Right lobe of liver (tissue), 6 donors: ENCODE measurements around the gene GNAT3. TPM values are rescaled to one million over a fixed set of nuclear protein-coding genes. Genes with fewer than 3 reads are reported as not detected.
A peak's percentile ranks its signal among the peaks of the same experiment; 100 is the strongest.

Experiments used
- ATAC-seq, 4 donors: fragments of 200-7000 bp; cut with Tn5 transposase; one replicate each; pipeline ENCODE4 v1.9.1; 2020; ENCODE audit warnings: mild to moderate bottlenecking in 4 of 4, moderate library complexity in 4 of 4
- DNase-seq, 3 donors: peaks; one replicate each; pipeline ENCODE4 v3.0.0-alpha.2; 2020
- H3K27ac ChIP-seq, 3 donors: fragments of 200-600 bp; one replicate each; pipeline ENCODE4 v1.8.0; 2022
- H3K27me3 ChIP-seq, 2 donors: fragments of 200-600 bp; one replicate each; pipeline ENCODE4 v1.8.0; 2022
- H3K36me3 ChIP-seq, 4 donors: fragments of 200-600 bp; sonication (generic) in 1 of 4; one replicate each; pipeline versions ENCODE4 v1.5.1 to v1.8.0; 2017 to 2022; ENCODE audit warnings: control low read depth in 1 of 4
- H3K4me1 ChIP-seq, 4 donors: fragments of 200-600 bp; sonication (generic) in 1 of 4; one replicate each; pipeline versions ENCODE4 v1.5.1 to v1.8.0; 2017 to 2022; ENCODE audit warnings: control low read depth in 1 of 4
- H3K4me3 ChIP-seq, 3 donors: fragments of 200-600 bp; one replicate each; pipeline ENCODE4 v1.8.0; 2022
- H3K9me3 ChIP-seq, 4 donors: fragments of 200-600 bp; sonication (generic) in 1 of 4; one replicate each; pipeline versions ENCODE4 v1.5.1 to v1.8.0; 2017 to 2022; ENCODE audit warnings: control low read depth in 1 of 4
- POLR2A ChIP-seq: fragments of 450-650 bp; IDR thresholded peaks from one replicate; pipeline ENCODE4 v1.6.1; 2017; ENCODE audit warnings: antibody characterized with exemption, mild to moderate bottlenecking
- WGBS: methylation state at CpG from one replicate; pipeline ENCODE4 v1.1.6; 2018; ENCODE audit warnings: low coverage, low lambda C conversion rate; ENCODE audit not compliant: insufficient coverage; ENCODE audit errors: missing lambda C conversion rate; 5-methylcytosine and 5-hydroxymethylcytosine counted together
- intact Hi-C, 2 donors: fragments of 100-400 bp; cut with DNase I; formaldehyde crosslinking; loops; one replicate each; pipeline versions ENCODE4 v1.11.2 to v1.14.1; 2022
- total RNA-seq, 6 experiments: library from RNA; depleted of rRNA in 2 of 6; stranded (reverse); fragments of >200 nt in 2 of 6; fragmentation: NEBNext Ultra II Directional in 3 of 6; extraction: Animal tissue kit (Norgen Biotek cat#: 25700) in 3 of 6; gene quantifications; one replicate each; pipeline versions ENCODE4 v1.1.0 to v1.2.4, GENCODE V29; 2016 to 2023
- TF ChIP-seq, protein P1 (sequence below), 4 donors: fragments of 200-600 bp in 3 of 4; fragments of 450-650 bp in 1 of 4; IDR thresholded peaks; one replicate each; pipeline versions ENCODE4 v1.5.1 to v1.8.0; 2016 to 2022; ENCODE audit warnings: antibody characterized with exemption in 4 of 4, mild to moderate bottlenecking in 2 of 4
- donor health status: DM: no; HTN: yes; CAD: no.
- donor health status: DM: no; HTN: no; CAD: no.
- donor health status: DM: no; HTN: no; CAD: no.
- donor health status: DM: no; HTN: yes; CAD: no.
- donor health status: DM: no; HTN: yes; CAD: no.

GNAT3 gene
- total RNA-seq, 6 experiments from 2014 or later, result not detected

GRCh38 chr7:80548840-80549530 is 37.1 kb upstream of the GNAT3 start:
- H3K27me3 ChIP-seq, result no peaks in the 10 kb centered on the region
- peak; percentile 19 to 70 (median 49) for ATAC-seq
- no peaks in the 10 kb centered on the region for H3K4me1 ChIP-seq
- TF ChIP-seq POLR2A, result no peak
- TF ChIP-seq, protein P1, sequence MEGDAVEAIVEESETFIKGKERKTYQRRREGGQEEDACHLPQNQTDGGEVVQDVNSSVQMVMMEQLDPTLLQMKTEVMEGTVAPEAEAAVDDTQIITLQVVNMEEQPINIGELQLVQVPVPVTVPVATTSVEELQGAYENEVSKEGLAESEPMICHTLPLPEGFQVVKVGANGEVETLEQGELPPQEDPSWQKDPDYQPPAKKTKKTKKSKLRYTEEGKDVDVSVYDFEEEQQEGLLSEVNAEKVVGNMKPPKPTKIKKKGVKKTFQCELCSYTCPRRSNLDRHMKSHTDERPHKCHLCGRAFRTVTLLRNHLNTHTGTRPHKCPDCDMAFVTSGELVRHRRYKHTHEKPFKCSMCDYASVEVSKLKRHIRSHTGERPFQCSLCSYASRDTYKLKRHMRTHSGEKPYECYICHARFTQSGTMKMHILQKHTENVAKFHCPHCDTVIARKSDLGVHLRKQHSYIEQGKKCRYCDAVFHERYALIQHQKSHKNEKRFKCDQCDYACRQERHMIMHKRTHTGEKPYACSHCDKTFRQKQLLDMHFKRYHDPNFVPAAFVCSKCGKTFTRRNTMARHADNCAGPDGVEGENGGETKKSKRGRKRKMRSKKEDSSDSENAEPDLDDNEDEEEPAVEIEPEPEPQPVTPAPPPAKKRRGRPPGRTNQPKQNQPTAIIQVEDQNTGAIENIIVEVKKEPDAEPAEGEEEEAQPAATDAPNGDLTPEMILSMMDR (IDR thresholded peaks at IDR 0.05), result no peak
- no peaks in the 10 kb centered on the region for H3K9me3 ChIP-seq
- H3K4me3 ChIP-seq, result no peak overlapping the region
- intact Hi-C loops, result no loop called here
- no peak overlapping the region for H3K27ac ChIP-seq
- no peaks in the 10 kb centered on the region for H3K36me3 ChIP-seq
- no peak for DNase-seq

- Histone ChIP-seq H3K36me3 (no peaks in the 10 kb centered on the region), H3K4me3 (no peak overlapping the region), H3K4me1 (no peaks in the 10 kb centered on the region), H3K27ac (no peak overlapping the region), H3K9me3 (no peaks in the 10 kb centered on the region), H3K27me3 (no peaks in the 10 kb centered on the region)
- DNase-seq (no peak), ATAC-seq (no peak)
- TF ChIP-seq, protein P1 (IDR thresholded peaks at IDR 0.05), result no peak
- no peak for TF ChIP-seq POLR2A
- intact Hi-C loops, result no loop called here
- WGBS, result 60% methylated on average over 1 of the region's 1 CpG
Measured at GRCh38 chr7:80542398-80542797, 30.5 kb upstream of the GNAT3 start.

- DNase-seq (no peak), ATAC-seq (no peak)
- no peaks in the 10 kb centered on the region for H3K9me3 ChIP-seq
- 39% methylated on average over 3 of the region's 3 CpGs for WGBS
- intact Hi-C loops, result no loop called here
- TF ChIP-seq, protein P1 (IDR thresholded peaks at IDR 0.05), result no peak
- no peak for TF ChIP-seq POLR2A
- no peak overlapping the region for H3K4me3 ChIP-seq
- no peaks in the 10 kb centered on the region for H3K4me1 ChIP-seq
- no peak overlapping the region for H3K27ac ChIP-seq
- H3K36me3 ChIP-seq, result no peaks in the 10 kb centered on the region
- no peaks in the 10 kb centered on the region for H3K27me3 ChIP-seq
Measured at GRCh38 chr7:80540836-80541235, 29.0 kb upstream of the GNAT3 start.

GRCh38 chr7:80537091-80537490 is 25.2 kb upstream of the GNAT3 start:
- 91% methylated on average over 2 of the region's 2 CpGs for WGBS
- Histone ChIP-seq H3K4me3 (no peak overlapping the region), H3K36me3 (no peaks in the 10 kb centered on the region), H3K9me3 (no peaks in the 10 kb centered on the region), H3K27ac (no peak overlapping the region), H3K27me3 (no peaks in the 10 kb centered on the region), H3K4me1 (no peaks in the 10 kb centered on the region)
- TF ChIP-seq, protein P1 (IDR thresholded peaks at IDR 0.05), result no peak
- no peak for TF ChIP-seq POLR2A
- DNase-seq (no peak), ATAC-seq (no peak)
- intact Hi-C loops, result no loop called here

DNA sequence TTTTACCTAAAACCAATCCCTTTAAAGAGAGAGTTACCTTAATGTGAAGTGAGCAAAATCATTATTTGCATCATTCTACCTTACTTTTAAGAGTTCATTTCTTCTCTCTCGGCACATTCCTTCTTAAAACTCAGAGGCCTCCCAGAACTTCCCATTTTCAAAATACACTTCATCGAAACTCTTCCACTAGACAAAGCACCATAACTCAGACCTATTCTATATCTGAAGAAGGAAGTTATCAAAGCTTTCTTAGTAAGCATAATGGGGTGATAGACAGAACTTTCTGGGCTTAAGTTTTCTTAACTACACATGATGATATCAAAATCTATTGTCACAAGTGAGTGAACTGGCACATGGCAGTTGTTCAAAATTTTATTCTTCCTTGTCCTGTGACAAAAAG is 24.6 kb upstream of the GNAT3 start:
- Histone ChIP-seq H3K4me3 (no peak overlapping the region), H3K4me1 (no peaks in the 10 kb centered on the region), H3K36me3 (no peaks in the 10 kb centered on the region), H3K27ac (no peak overlapping the region), H3K27me3 (no peaks in the 10 kb centered on the region), H3K9me3 (no peaks in the 10 kb centered on the region)
- ATAC-seq (peak in 1 of 4 donors; percentile 28), DNase-seq (no peak)
- TF ChIP-seq, protein P1 (IDR thresholded peaks at IDR 0.05), result no peak
- TF ChIP-seq POLR2A, result no peak
- WGBS, result 65% methylated on average over 2 of the region's 2 CpGs
- intact Hi-C loops, result no loop called here
